T-helper 1 cell treated with Interleukin-12 subunit alpha and Interleukin-12 subunit beta and Interleukin-4 antibody, amounts not matched to agents 30 μg/mL and 1 μg/mL, for 36 hours (primary cell): Measurements from ENCODE around the gene ARR3.
"Not testable (repeated sequence)": the region's sequence is repeated elsewhere in the genome, so short reads cannot be mapped to it uniquely, and the experiment has no call there.

Source experiments
- H3K27ac Mint-ChIP-seq: one replicate; pipeline ENCODE4 v1.8.0; 2021; ENCODE audit warnings: mild to moderate bottlenecking, mixed read lengths
- H3K27me3 Mint-ChIP-seq: one replicate; pipeline ENCODE4 v1.8.0; 2021; ENCODE audit warnings: low read depth, mixed read lengths
- H3K36me3 Mint-ChIP-seq: one replicate; pipeline ENCODE4 v1.8.0; 2021; ENCODE audit warnings: low read depth, mixed read lengths
- H3K4me1 Mint-ChIP-seq: one replicate; pipeline ENCODE4 v1.8.0; 2021; ENCODE audit warnings: low read depth, mixed read lengths
- H3K4me3 Mint-ChIP-seq: one replicate; pipeline ENCODE4 v1.8.0; 2021; ENCODE audit warnings: mild to moderate bottlenecking, moderate library complexity, mixed read lengths
- H3K9me3 Mint-ChIP-seq: one replicate; pipeline ENCODE4 v1.8.0; 2021; ENCODE audit warnings: mixed read lengths

The ARR3 gene

DNA sequence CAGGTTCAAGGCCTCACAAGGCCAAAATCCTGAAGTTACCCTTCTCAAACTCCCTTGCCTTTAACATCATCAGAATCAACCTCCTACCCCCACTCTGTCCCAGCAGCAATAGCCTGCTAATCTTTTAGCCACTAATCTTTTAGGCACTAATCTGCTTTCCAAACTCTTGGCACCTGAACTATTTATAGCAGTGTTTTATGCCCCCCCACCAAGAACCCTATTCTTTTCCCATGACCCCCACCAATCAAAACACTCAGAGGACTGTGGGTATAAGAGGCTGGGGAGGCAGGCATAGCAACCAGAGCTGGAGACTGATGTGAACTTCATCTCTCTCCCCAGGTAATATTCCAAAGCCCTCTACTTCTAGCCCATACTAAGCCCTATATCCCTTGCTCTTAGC, at the start of gene ARR3:
ARR3 (plus strand) TSS at position 301 of the 400 bp plus-strand sequence. CDS start 1,052 bp downstream, outside the sequence.
- no peaks in the 10 kb centered on the region for H3K9me3 Mint-ChIP-seq
- H3K4me3 Mint-ChIP-seq = no peak within 1 kb of the TSS
- peaks cover 5% of the 10 kb centered on the region for H3K27me3 Mint-ChIP-seq
- no peaks in the 10 kb centered on the region for H3K4me1 Mint-ChIP-seq
- H3K27ac Mint-ChIP-seq = no peak within 1 kb of the TSS
- H3K36me3 Mint-ChIP-seq = no peaks in the 10 kb centered on the region

- no peaks in the 10 kb centered on the region for H3K36me3 Mint-ChIP-seq
- H3K27ac Mint-ChIP-seq = no peak overlapping the region
- H3K27me3 Mint-ChIP-seq = no peaks in the 10 kb centered on the region
- H3K9me3 Mint-ChIP-seq = no peaks in the 10 kb centered on the region
- H3K4me1 Mint-ChIP-seq = no peaks in the 10 kb centered on the region
- no peak overlapping the region for H3K4me3 Mint-ChIP-seq
These were observed 48.0 kb upstream of the ARR3 start for GRCh38 chrX:70219938-70220764.

- Mint-ChIP-seq H3K27ac (no peak overlapping the region), H3K27me3 (no peaks in the 10 kb centered on the region), H3K4me1 (no peaks in the 10 kb centered on the region), H3K36me3 (no peaks in the 10 kb centered on the region), H3K4me3 (no peak overlapping the region), H3K9me3 (no peaks in the 10 kb centered on the region)
These were observed 42.1 kb upstream of the ARR3 start for GRCh38 chrX:70226048-70226447.

DNA sequence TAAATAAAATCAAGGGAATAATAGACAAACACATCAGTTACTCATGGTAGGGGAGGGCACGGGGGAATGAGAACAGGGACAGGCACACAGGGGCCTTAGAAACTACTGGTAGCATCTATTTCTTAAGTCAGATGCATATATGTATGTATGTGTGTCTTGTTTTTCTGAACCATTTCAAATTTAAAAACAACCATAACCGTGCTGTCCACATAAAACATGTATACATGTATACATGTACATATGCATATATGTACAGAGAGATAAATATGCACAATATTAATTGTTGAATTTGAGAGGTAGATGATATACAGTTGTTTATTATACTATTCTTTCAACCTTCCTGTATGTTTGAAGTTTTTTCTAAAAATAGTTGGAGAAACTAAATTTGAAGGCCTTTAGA, 41.4 kb upstream of the ARR3 start:
- peaks cover 2% of the 10 kb centered on the region for H3K4me1 Mint-ChIP-seq
- H3K4me3 Mint-ChIP-seq = no peak overlapping the region
- no peaks in the 10 kb centered on the region for H3K9me3 Mint-ChIP-seq
- no peak overlapping the region for H3K27ac Mint-ChIP-seq
- no peaks in the 10 kb centered on the region for H3K36me3 Mint-ChIP-seq
- no peaks in the 10 kb centered on the region for H3K27me3 Mint-ChIP-seq

DNA sequence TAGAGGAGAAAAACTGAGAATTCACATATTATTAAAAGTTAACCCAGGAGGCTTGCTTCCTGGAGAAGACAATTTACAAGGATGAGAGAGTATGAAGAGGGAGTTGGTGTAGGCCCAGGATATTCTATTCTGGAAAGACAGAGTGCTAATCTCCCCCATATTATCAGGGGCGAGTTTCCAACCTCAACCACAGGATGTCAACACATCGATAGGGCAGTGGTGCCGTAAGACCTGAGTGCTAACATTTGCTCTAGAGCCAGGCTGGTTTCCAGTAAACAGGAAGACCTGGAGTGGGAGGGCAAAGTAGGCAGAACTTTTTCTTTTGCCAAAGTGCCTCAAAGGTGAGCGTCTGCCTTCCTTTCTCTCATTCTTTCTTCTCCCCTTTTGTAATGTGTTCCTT, 36.5 kb upstream of the ARR3 start:
- H3K9me3 Mint-ChIP-seq = no peaks in the 10 kb centered on the region
- no peak overlapping the region for H3K27ac Mint-ChIP-seq
- H3K4me3 Mint-ChIP-seq = no peak overlapping the region
- peaks cover 7% of the 10 kb centered on the region for H3K4me1 Mint-ChIP-seq
- H3K36me3 Mint-ChIP-seq = no peaks in the 10 kb centered on the region
- H3K27me3 Mint-ChIP-seq = no peaks in the 10 kb centered on the region

GRCh38 chrX:70234355-70234754, 33.8 kb upstream of the ARR3 start, which contains the start of gene AWAT1:
TSS of gene AWAT1 (plus strand) at chrX:70234655. CDS start at chrX:70234696, 41 bp downstream.
- Mint-ChIP-seq H3K9me3 (no peaks in the 10 kb centered on the region), H3K27ac (no peak within 1 kb of the TSS), H3K4me1 (peaks cover 7% of the 10 kb centered on the region), H3K36me3 (no peaks in the 10 kb centered on the region), H3K4me3 (no peak within 1 kb of the TSS), H3K27me3 (no peaks in the 10 kb centered on the region)

DNA sequence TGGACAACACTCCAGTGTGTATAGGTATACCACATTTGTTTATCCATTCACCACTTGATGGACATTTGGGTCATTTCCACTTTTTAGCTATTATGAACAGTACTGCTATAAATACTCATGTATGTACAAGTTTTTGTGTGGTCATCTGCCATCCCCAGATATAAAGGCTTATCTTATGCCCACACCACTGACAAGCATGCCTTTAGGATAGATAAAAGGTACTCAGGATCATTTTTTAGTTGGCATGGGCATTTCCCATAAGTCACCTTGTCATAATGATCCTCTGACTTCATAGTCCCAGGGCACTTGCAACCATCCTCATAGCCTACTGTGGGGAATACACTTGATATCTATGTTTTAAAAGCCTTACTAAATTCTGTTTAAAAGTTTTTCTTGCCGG, 27.4 kb upstream of the ARR3 start:
- H3K4me1 Mint-ChIP-seq = no peaks in the 10 kb centered on the region
- no peaks in the 10 kb centered on the region for H3K36me3 Mint-ChIP-seq
- H3K27me3 Mint-ChIP-seq = no peaks in the 10 kb centered on the region
- no peaks in the 10 kb centered on the region for H3K9me3 Mint-ChIP-seq
- H3K4me3 Mint-ChIP-seq = no peak overlapping the region
- H3K27ac Mint-ChIP-seq = no peak overlapping the region

DNA sequence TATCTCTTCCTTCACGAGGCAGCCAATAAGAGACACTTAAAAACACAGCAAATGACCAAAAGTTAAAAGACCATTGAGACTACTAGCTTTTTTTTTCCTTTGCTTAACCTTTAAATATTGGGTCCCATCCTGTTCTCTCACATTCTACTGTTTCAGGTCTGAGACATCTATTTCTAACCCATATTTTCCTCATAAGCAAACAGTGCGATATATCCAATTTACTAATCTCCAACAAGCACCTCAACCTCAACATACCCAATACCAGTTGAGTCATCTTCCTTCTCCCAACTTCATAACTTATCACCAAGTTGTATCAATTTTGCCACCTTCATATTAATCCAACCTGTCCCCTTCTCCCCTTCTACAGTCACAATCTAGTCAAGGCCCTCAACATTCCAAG, 26.6 kb upstream of the ARR3 start:
- no peaks in the 10 kb centered on the region for H3K4me1 Mint-ChIP-seq
- no peaks in the 10 kb centered on the region for H3K27me3 Mint-ChIP-seq
- H3K4me3 Mint-ChIP-seq = no peak overlapping the region
- no peak overlapping the region for H3K27ac Mint-ChIP-seq
- no peaks in the 10 kb centered on the region for H3K36me3 Mint-ChIP-seq
- no peaks in the 10 kb centered on the region for H3K9me3 Mint-ChIP-seq

DNA sequence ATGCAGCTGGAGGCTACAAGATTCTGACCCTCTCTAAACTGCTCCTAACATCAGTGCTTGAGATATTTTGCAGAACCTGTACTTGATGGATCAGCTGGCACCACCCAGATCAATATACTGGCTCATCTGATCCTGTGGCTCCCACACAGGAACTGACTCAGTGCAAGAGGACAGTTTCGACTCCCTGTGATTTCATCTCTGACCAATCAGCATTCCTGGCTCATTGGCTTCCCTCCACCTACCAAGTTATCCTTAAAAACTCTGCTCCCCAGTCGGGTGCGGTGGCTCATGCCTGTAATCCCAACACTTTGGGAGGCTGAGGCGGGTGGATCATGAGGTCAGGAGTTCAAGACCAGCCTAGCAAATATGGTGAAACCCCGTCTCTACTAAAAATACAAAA, 24.5 kb upstream of the ARR3 start:
- not testable (repeated sequence) for H3K9me3 Mint-ChIP-seq, H3K36me3 Mint-ChIP-seq, H3K4me3 Mint-ChIP-seq, H3K27ac Mint-ChIP-seq, H3K4me1 Mint-ChIP-seq, H3K27me3 Mint-ChIP-seq

- H3K27me3 Mint-ChIP-seq = no peaks in the 10 kb centered on the region
- no peak overlapping the region for H3K27ac Mint-ChIP-seq
- no peaks in the 10 kb centered on the region for H3K36me3 Mint-ChIP-seq
- no peak overlapping the region for H3K4me3 Mint-ChIP-seq
- H3K9me3 Mint-ChIP-seq = no peaks in the 10 kb centered on the region
- no peaks in the 10 kb centered on the region for H3K4me1 Mint-ChIP-seq
These were observed 23.3 kb upstream of the ARR3 start for GRCh38 chrX:70244881-70245280.

GRCh38 chrX:70247252-70247651, 20.9 kb upstream of the ARR3 start:
- no peaks in the 10 kb centered on the region for H3K4me1 Mint-ChIP-seq
- no peaks in the 10 kb centered on the region for H3K9me3 Mint-ChIP-seq
- H3K36me3 Mint-ChIP-seq = no peaks in the 10 kb centered on the region
- no peak overlapping the region for H3K4me3 Mint-ChIP-seq
- H3K27ac Mint-ChIP-seq = no peak overlapping the region
- no peaks in the 10 kb centered on the region for H3K27me3 Mint-ChIP-seq

- Mint-ChIP-seq H3K36me3 (no peaks in the 10 kb centered on the region), H3K27ac (no peak overlapping the region), H3K27me3 (no peaks in the 10 kb centered on the region), H3K9me3 (no peaks in the 10 kb centered on the region), H3K4me3 (no peak overlapping the region), H3K4me1 (peaks cover 3% of the 10 kb centered on the region)
These were observed 15.6 kb upstream of the ARR3 start for GRCh38 chrX:70252491-70252890.

DNA sequence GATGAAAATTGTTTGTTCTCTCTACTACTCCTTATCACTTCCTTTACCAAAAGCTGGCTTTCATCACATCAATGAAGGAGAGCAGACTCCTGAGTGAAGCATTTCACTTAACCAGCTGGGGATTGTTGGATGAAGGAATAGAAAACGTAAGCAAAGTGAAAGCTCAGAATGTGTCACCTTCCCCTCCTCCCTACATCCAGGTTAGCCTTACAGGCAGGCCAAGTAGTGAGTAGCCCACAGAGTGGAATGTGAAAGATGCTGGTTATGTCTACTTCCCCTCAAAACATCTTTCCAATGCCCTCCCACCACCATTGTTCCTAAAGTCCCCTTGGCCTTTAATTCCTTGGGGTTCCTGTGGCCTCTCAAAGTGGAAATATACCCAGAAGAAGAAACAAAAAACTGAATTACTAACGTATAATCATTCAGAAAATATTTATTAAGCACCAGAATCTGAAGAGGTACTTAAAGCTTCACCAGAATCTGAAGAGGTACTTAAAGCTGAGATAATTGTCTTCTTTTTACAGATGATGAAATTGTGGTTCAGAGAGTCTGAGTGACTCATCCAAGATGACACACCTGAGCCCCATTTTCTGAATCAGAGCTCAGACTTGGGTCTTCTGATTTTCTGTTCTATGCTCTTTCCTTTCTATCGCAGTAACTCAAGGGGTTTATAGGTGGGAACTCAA, 14.6 kb upstream of the ARR3 start:
- H3K36me3 Mint-ChIP-seq = no peaks in the 10 kb centered on the region
- no peaks in the 10 kb centered on the region for H3K9me3 Mint-ChIP-seq
- H3K27me3 Mint-ChIP-seq = no peaks in the 10 kb centered on the region
- no peak overlapping the region for H3K27ac Mint-ChIP-seq
- peaks cover 3% of the 10 kb centered on the region for H3K4me1 Mint-ChIP-seq
- H3K4me3 Mint-ChIP-seq = no peak overlapping the region

- H3K27me3 Mint-ChIP-seq = no peaks in the 10 kb centered on the region
- H3K36me3 Mint-ChIP-seq = no peaks in the 10 kb centered on the region
- H3K27ac Mint-ChIP-seq = no peak overlapping the region
- no peak overlapping the region for H3K4me3 Mint-ChIP-seq
- H3K4me1 Mint-ChIP-seq = peaks cover 3% of the 10 kb centered on the region
- H3K9me3 Mint-ChIP-seq = no peaks in the 10 kb centered on the region
These were observed 14.1 kb upstream of the ARR3 start for GRCh38 chrX:70254063-70254400.

DNA sequence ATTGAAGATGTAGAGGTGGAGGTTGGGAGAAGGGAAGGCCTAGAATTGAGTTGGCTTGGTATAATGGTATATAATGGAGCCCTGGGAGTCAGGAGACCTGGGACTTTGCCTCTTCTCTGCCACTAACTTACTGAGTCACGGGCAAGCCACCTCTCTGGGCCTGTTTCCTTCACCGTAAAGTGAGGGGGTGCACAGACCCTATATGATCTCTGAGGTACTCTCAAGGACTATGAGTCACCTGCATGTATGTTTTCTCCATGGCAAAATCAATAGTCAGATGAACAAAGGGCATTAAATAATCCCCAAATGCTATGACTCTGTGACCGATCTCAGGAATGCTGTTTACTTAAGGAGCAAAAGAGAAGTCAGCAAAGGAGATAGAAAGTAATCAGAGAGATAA, 13.2 kb upstream of the ARR3 start:
- Mint-ChIP-seq H3K4me1 (peaks cover 3% of the 10 kb centered on the region), H3K27me3 (no peaks in the 10 kb centered on the region), H3K4me3 (no peak overlapping the region), H3K36me3 (no peaks in the 10 kb centered on the region), H3K27ac (no peak overlapping the region), H3K9me3 (no peaks in the 10 kb centered on the region)
